ENCODE data around the gene CARD10.

CARD10 gene

DNA sequence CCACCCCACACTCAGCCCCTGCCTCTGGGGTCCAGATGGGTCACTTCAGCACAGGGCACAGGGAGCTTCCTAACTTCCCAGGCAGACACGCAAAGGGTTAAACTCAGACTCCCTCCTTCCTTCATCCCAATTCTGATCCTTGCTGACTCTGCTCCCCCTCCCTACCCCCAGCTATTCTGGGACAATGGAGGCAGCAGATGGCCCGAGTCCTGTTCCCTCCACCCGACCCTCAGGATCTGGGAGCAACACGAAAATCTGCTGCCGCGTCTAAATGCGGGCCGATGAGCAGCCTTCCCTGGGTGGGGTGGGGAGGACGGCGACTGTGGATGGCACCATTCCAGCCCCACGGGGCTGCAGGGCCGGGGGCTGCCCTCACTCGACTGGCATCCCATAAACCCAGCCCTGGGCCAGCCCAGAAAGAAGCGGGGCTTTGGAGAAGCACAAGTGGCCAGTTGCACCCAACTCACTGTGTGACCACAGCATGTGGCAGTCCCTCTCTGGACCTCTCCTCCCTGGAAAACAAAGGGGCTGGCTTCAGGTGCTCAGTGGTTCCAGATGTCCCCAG is 51.7 kb downstream of the CARD10 start:
- no peak for DNase-seq (ENCODE audit: low spot score)

DNA sequence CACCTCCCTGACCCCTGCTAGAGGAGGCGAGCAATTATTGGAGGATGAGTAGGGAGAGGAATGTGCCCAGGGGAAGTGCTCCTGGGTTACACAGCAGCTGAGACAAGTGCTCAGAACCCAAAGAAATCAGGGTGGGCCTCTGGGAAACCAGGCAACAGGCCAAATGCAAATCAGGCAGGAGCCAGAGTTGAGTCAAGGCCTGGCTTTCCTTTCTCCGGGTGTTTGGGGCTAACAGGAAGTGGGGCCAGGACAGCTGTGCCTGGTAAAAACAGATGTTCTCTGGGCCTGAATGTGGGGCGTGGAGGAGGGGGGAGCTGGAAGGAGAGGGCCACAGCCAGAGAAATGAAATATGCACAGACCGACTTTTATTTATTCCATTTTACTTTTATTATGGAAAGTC is 55.0 kb downstream of the CARD10 start:
- DNase-seq (ENCODE audit: low spot score), result no peak

DNA sequence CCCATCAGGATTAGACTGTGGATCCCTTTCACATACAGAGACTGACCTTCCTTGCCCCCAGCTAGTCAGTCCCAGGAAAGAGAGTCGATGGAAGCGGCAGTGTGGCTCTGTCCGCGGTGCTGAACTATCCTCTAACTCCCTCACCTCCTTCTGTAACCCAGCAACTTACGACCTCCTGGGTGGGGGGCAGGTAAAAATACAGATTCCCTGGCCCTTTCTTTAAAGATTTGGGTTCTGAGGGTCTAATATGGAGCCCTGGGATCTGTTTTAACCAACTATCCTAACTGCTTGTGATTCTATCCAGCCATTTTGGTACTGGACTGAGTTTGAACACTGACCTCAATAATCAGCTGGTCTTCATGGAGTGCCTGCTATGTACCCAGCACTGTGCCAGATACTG is 56.2 kb downstream of the CARD10 start:
- no peak for DNase-seq (ENCODE audit: low spot score)

DNA sequence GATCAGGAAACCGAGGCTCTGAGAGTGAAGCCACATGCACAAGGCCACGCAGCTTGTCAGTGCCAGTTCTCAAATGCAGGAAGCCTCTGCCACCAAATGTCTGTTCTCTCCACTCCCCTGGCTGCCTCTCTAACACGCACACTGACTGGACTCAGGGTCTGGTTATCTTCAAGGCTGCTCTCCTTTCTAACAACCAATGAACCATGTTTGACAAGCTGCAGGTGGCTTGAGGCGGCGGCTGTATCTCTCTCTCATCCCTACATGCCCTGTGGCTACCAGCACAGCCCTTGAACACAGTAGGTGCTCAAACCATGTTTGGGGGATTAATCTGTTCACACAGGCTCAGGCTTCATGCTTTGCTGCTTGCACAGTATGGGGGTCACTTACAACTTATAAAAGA is 56.8 kb downstream of the CARD10 start:
- DNase-seq (ENCODE audit: low spot score), result no peak

DNA sequence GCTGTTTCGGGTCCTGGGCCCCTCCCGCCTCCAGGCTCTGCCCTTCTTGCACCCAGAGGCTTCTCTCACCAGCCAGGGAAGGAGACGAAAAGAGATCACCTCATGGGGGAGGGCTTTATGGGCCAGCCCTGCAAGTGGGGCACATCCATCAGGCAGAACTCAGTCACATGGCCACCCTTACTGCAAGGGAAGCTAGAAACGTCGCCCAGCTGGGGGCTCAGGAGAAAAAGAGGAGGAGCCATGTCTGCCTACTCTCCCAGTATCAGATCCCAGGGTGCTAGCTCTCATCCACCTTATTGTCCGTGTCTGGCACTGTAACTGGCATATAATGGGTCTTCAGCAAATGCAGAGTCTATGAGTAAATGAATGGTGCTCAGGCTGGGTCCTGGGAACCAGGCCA is 57.3 kb downstream of the CARD10 start:
- DNase-seq (ENCODE audit: low spot score), result no peak

DNA sequence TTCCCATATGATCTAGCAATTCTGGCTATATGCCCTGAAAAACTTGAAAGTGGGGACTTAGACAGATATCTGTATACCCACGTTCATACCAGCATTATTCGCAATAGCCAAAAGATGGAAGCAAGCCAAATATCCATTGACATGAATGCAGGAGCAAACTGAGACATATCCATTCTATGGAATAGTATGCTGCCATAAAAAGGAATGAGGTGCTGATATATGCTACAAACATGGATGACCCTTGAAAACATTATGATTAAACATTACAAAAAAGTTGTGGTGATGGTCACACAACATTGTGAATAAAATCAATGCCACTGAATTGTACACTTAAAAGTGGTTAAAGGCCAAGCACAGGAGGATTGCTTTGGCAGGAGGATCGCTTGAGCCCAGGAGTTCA is 58.5 kb downstream of the CARD10 start:
- no peak for DNase-seq (ENCODE audit: low spot score)

DNA sequence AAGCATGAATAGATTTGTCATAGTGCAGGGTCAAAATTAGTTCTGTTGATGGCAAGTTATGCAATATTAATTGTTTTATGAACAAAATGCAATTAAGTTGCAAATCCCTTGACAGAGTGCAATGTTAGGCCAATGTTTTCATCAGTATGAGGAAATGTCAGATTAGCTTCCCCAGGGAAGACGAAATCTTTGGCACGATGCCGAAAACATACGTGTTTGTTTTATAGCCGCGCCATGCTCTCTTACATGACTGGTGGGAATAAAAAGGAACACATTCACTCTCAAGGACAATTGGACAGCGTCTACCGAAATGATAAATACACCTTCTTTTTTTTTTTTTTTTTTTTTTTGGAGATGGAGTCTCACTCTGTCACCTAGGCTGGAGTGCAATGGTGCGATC is 60.0 kb downstream of the CARD10 start:
- no peak for DNase-seq (ENCODE audit: low spot score)

DNA sequence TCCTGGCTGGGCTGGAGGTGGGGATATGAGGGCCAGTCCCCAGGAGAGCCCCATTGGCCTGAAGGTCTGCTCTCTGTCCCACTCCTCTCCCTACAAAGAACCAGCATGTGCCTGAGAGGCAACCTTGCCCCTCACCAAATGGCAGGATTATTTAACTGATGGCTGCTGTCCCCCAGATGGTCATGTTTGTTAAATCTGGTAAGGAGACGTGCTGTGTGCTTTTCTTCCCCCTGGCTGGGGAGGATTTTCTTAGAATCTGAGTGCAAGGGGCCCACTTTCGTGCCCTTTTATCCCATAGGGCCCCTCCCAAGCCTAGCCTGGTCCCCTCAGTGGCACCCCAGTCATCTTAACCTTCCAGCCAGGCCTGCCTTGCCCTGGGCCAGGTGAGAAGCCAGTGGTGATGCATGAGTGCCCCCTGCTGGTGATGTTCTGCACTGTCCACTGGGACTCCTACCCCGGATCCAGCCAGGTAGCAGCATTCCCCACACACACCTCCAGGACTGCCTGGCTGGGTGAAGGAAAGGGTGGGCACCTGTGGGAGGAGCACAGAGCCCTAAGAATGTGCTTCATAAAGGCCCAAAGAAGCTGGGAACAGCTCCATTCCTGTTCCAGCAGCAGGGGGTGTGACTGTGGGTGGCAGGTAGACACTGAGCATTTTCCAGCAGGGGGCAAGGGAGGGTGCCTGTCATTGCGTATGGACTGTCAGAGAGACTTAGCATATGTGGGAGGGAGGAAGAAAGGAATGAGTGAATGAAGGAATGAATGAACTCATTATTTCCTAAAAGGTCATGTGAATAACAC is 61.9 kb downstream of the CARD10 start:
- DNase-seq (ENCODE audit: low spot score), result peak; percentile 80

DNA sequence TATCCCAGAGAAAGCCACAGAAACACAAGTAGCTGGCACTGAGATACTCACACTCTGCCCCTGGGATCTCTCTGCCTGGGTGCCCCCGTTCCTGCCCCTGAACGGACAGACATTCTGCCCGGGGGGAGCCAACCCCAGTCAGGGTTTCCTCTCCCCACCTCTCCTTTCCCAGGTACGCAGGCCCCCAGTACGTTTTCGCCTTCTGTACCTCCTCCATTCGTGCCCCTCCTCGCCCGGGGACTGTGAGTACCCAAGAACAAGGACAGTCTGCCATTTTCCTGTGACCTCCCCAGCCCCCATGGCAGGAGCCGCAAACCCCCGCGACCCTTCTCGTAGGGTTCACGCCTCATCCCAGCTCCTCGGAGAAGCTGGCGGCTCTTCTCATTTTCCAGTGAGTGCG is 62.9 kb downstream of the CARD10 start:
- no peak for DNase-seq (ENCODE audit: low spot score)

DNA sequence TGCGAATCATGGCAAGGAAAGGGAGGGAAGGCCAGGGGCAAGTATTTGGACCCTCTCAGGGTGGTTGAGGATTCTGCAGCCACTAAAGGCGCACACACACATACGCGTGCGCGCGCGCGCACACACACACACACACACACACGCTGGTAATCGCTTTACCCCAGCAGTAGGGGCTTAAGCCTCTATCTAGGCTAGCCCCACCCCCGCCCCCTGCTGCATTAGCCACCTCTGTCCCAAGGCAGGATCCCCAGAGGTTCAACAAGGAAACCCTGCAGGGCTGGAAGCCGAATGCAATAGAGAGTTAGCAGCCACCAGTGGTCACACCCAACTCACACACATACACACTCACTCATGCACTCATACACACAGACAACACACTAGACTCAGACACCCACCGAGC is 63.3 kb downstream of the CARD10 start:
- DNase-seq (ENCODE audit: low spot score), result no peak

DNA sequence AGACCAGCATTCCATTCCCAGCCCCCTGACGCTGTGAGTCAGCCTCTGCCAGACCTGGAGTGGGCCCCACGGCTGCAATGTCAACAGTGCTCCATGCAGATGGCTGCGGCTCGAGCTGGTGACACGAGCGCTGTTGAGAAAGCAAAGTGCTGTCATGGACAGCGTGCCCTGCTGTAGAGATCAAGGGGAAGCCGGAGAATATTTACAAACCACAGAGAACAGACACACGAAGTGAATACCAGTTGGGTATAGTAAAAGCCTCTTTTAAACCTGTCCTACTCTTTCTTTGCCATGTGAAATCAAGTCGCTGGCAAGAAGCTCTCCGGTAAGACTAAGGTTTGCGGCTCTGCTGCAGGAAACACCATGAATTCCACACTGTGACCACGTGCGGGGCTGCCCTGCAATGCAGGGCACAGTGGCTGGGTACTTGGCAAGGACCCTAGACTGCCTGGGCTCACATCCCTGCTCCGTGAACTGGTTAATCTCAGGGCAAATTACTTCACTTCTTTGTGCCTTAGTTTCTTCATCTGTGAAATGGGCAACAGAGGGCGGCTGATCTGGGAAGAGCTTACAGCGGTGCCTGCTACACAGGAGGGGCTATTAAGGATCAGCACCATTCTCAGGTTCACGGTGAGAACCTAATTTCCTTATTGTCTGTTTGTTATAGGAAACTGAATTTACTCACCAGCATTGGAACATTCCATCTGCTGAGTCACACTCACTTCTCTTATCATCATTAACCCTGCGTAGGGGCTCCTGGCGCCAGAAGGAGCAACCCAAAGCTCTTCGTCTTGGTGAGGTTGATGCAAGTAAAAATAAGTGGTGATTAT is 64.1 kb downstream of the CARD10 start:
- DNase-seq (ENCODE audit: low spot score), result no peak

DNA sequence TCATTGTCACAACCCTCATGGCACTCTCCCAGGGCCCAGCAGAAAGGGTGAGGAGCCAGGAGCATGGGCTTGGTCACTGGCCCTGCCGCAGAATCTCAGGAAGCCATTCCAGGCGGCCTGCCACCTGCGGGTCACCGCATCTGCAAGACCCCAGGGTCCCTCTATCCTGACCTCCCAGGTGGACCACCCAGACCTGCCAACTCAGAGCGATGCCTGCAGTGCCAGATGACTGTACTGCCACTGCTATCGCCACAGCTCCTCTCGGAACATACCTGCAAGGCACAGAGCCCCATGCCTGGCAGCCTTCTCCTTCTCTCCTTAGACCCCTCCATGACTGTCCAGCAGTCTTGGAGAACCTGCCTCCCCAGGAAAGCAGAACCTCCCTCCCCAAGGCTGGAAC is 65.5 kb downstream of the CARD10 start:
- no peak for DNase-seq (ENCODE audit: low spot score)

DNA sequence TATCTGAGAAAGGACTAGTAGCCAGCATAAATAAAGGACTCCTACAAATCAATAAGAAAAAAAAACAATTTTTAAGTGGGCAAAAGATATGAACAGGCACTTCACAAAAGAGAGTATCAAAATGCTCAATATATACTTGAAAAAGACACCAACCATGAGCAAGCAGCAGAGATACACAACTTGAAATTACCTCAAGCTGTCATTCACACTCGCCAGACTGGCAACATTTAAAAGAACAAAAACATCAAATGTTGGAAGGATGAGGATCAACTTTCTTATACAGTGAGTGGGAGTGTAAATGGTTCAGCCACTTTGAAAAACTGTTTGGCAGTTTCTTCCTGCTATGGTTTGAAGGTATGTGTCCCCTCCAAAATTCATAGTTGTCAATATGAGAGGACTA is 68.0 kb downstream of the CARD10 start:
- no peak for DNase-seq (ENCODE audit: low spot score)

DNA sequence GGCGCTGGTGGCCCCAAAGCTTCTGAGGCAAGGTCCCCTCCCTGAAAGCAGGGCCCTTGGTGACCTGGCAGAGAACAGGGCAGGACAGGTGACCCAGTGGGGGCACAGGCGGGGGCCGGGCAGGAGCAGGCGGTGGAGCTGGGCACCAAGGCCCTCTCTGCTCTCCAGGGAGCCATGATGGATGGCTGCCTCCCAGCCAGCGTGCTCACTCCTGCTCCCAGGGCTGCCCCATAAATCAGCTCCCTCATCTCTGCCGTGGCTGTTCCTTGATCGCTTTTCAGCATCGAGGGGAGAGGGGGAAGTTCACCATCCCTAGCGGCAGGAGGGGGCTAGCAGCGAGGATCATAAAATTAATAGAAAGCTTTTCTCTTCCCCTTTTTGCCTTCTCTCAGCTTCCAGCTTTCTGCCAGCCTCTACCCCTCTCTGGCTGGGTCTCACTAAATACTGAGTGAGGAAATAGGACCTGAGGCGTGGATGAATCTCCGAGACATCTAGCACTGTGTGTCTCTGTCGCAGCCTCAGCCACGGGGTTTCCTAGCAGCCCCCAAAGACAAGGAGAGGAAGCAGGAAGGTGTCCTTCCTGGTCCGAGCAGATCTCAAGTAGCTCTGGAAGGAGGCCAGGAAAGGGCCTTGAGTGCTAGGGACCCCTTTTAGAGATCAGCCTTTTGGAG is 69.7 kb downstream of the CARD10 start:
- DNase-seq (ENCODE audit: low spot score), result no peak

DNA sequence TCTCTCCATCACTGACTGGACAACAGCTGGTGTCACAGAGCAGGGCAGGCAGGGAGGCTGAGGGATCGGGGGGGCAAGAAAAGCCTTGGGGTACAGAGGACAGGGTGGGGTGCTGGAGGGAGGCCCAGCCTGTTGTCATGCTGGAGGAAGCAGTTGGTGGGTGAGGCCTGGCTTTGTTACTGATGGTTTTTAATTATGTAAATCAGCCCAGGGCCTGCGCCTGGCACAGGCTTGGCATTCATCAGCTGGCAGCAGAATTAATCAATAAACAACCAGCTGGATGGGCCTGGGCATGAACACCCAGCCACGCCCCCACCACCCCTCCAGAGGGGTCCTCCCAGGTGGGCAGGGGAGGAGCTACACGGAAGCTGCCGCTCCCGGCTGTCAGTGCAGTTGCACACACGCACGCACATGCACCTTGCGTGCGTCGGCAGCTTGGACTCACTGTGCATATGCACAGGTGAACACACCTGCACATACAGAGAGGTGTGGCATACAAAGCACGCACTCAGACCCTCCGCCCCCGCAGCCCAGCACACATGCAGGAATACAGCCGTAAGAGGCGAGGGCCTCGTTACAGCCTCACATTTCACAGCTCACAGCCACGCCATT is 70.6 kb downstream of the CARD10 start:
- DNase-seq (ENCODE audit: low spot score), result no peak

DNA sequence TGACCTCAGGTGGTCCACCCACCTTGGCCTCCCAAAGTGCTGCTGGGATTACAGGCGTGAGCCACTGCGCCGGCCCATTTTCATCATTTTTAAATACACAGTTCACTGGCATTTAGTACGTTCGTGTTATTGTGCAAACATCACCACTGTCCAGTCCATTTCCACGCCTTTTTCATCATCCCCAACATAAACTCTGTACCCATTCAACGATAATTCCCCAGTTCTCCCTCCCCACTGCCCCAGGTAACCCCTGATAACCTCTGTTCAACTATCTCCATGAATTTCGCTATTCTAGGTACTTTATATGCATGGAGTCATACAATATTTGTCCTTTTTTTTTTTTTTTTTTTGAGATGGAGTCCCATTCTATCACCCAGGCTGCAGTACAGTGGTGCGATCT is 73.7 kb downstream of the CARD10 start:
- DNase-seq (ENCODE audit: low spot score), result no peak

DNA sequence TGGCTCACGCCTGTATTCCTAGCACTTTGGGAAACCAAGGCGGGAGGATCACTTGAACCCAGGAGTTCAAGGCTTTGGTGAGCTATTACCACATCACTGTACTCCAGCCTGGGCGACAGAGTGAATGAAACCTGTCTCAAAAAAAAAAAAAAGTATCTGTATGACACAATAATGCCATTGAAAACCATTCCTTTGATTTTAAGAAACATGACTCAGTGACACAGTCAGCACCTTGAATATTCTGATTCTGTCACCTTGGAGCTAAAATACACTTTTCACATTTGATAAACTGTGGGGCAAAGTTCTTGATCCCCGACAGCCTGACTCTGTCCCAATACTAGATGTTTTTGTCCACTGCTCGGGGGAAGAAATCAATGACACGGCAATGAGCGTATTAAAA is 75.2 kb downstream of the CARD10 start:
- no peak for DNase-seq (ENCODE audit: low spot score)

DNA sequence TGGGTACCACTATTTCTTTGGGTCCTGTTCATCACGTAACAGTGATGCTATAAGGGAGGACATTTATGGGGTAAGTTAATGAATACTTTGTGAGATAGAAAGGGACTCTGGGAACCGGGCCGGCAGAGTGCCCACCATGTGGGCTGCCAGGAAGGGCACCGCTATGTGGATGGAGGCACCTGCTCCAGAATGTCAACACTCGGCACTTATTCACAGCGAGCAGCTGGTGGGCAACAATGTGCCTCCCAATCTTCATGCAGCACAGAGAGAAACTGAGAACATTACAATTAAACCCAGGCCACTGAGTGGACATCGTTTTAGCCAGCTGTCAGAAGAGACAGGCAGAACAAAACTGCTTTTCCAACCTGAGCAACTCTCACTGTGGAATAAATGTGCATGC is 76.1 kb downstream of the CARD10 start:
- no peak for DNase-seq (ENCODE audit: low spot score)

DNA sequence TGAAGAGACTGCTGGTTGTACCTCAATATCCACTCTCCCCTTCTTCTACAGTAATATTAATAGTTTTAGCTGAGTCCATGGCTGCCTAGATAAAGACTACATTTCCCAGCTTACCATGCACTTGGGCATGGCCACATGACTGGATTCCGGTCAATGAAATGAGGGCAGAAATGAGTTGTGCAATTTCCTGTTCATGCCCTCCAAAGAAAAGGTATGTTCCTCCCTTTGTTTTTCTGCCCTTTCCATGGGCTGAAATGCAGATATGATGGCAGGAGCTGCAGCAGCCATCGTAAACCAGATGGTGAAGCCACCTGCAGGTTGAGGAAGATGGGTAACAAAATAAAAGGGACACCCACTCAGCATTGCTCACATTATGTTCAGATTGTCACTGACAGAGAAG is 76.7 kb downstream of the CARD10 start:
- DNase-seq (ENCODE audit: low spot score), result no peak

DNA sequence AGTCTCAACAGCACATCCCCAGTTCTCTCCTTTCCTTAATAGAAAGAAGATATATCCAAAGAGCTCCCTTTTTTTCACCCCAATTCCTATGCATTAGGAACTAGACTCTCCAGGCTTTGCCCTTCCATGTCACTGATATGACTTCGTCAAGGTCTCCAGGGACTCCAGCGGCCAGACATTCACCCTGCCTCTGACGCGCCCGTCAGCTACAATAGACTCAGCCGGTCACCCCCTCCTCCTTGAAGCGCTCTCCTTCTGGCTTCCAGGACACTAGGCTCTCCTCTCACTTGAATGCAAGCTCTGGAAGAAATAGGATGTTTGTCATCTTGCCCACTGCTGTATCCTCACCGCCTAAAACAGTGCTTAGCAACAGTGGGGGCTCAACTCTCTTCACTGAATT is 77.1 kb downstream of the CARD10 start:
- no peak for DNase-seq (ENCODE audit: low spot score)

DNA sequence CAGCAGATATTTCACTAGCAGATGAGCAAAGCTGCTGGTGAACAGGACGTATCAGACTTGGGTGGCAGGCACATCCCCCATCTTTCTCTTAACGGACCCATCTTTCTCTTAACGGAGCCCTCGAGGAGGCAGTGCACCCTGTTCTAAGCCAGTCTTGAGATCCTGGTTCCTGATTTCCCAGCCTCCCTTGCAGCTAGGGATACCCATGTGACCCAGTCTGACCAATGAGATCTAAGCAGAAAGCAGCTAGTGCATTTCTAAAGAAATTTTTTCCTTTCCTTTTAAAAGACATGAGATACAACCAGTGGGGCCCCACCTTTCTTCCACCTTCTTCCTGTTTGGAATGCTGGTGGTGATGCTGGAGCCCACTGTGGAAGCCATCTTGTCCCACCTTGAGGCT is 78.3 kb downstream of the CARD10 start:
- DNase-seq (ENCODE audit: low spot score), result no peak

All from CD4-positive, alpha-beta T cell treated with Interleukin-15 for 4 hours (primary cell).